Measurements from ENCODE around the gene GSS.

DNA sequence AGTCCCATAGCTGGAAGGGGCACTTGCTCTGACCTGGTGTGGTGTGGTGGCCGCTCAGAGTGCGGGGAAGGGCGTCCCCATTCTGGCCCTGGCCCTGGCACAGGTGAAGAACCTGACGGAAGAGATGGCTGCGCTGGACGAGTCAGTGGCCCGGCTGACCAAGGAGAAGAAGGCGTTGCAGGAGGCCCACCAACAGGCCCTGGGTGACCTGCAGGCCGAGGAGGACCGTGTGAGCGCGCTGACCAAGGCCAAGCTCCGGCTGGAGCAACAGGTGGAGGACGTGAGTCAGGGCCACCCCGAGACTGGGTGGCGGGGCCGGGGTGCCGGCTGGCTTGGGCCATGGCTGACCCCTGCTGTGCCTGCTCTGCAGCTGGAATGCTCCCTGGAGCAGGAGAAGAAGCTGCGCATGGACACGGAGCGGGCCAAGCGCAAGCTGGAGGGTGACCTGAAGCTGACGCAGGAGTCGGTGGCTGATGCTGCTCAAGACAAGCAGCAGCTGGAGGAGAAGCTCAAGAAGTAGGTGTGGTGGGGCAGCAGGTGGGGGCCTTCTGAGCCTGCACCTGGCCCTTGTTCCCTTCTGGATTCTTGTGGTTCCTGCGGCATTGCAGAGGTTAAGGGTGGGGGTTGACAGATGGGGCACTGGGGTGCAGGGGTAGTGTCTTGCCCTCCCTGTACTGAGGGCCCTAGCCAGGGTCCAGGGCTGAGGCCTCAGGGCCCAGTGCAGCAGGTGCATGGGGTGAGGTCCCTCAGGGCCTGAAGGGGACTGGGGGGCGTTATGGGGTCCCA, 40.8 kb upstream of the GSS start:
- TF ChIP-seq, protein P1, sequence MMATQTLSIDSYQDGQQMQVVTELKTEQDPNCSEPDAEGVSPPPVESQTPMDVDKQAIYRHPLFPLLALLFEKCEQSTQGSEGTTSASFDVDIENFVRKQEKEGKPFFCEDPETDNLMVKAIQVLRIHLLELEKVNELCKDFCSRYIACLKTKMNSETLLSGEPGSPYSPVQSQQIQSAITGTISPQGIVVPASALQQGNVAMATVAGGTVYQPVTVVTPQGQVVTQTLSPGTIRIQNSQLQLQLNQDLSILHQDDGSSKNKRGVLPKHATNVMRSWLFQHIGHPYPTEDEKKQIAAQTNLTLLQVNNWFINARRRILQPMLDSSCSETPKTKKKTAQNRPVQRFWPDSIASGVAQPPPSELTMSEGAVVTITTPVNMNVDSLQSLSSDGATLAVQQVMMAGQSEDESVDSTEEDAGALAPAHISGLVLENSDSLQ (IDR thresholded peaks at IDR 0.05) = no peak
- TF ChIP-seq SP1 (IDR thresholded peaks at IDR 0.05) (no peak), ZNF384 (IDR thresholded peaks at IDR 0.05) (no peak), FOXM1 (IDR thresholded peaks at IDR 0.05; ENCODE audit: borderline replicate concordance) (no peak), BHLHE40 (IDR thresholded peaks at IDR 0.05; ENCODE audit: borderline replicate concordance) (no peak), LEF1 (IDR thresholded peaks at IDR 0.05; ENCODE audit: borderline replicate concordance) (no peak), HDGF (IDR thresholded peaks at IDR 0.05; ENCODE audit: borderline replicate concordance) (no peak)
